Progenitor cell of endocrine pancreas (in vitro differentiated cells): Measurements from ENCODE around the gene MPPE1. TPM values are rescaled to one million over a fixed set of nuclear protein-coding genes. Genes with fewer than 3 reads are reported as not detected.
A peak's percentile ranks its signal among the peaks of the same experiment; 100 is the strongest.

Source experiments
- DNase-seq: peaks from one replicate; pipeline ENCODE4 v3.0.0; 2021; ENCODE audit warnings: low spot score; ENCODE audit not compliant: unreplicated experiment
- H3K27ac Mint-ChIP-seq: 2 replicates; pipeline ENCODE4 v1.8.0; 2021; ENCODE audit warnings: mild to moderate bottlenecking, moderate library complexity, mixed read lengths
- H3K27me3 Mint-ChIP-seq: 2 replicates; pipeline ENCODE4 v1.8.0; 2021; ENCODE audit warnings: mixed read lengths
- H3K36me3 Mint-ChIP-seq: 2 replicates; pipeline ENCODE4 v1.8.0; 2022; ENCODE audit warnings: mixed read lengths; ENCODE audit not compliant: insufficient read depth
- H3K4me1 Mint-ChIP-seq: 2 replicates; pipeline ENCODE4 v1.8.0; 2021; ENCODE audit warnings: low read depth, mixed read lengths
- H3K4me3 Mint-ChIP-seq: 2 replicates; pipeline ENCODE4 v1.8.0; 2021; ENCODE audit warnings: low read depth, mild to moderate bottlenecking, moderate library complexity, mixed read lengths
- H3K9me3 Mint-ChIP-seq: 2 replicates; pipeline ENCODE4 v1.8.0; 2021; ENCODE audit warnings: low read depth, mixed read lengths
- CTCF ChIP-seq: fragments of 200-600 bp; sonication (generic); IDR thresholded peaks from one replicate; pipeline ENCODE4 v1.5.0; 2021; ENCODE audit warnings: antibody characterized with exemption, mild to moderate bottlenecking; ENCODE audit not compliant: unreplicated experiment
- total RNA-seq: library from RNA; stranded (reverse); gene quantifications from 2 replicates; pipeline ENCODE4 v1.2.1, GENCODE V29; 2021

MPPE1 gene
- total RNA-seq, 1 donor from 2014 or later: 27.4 TPM

GRCh38 chr18:11872479-11873136 lies 35.5 kb downstream of the MPPE1 start:
- no peaks in the 10 kb centered on the region for H3K27me3 Mint-ChIP-seq
- peaks cover 10% of the 10 kb centered on the region for H3K36me3 Mint-ChIP-seq
- no peak overlapping the region for H3K27ac Mint-ChIP-seq
- H3K4me3 Mint-ChIP-seq: no peak overlapping the region
- H3K9me3 Mint-ChIP-seq: peaks cover 2% of the 10 kb centered on the region
- no peak for DNase-seq
- no peaks in the 10 kb centered on the region for H3K4me1 Mint-ChIP-seq
- peak; percentile 24 for TF ChIP-seq CTCF

GRCh38 chr18:11871501-11871900 lies 36.6 kb downstream of the MPPE1 start:
- H3K4me1 Mint-ChIP-seq: no peaks in the 10 kb centered on the region
- H3K27ac Mint-ChIP-seq: no peak overlapping the region
- DNase-seq: no peak
- H3K36me3 Mint-ChIP-seq: peaks cover 8% of the 10 kb centered on the region
- no peak overlapping the region for H3K4me3 Mint-ChIP-seq
- peaks cover 2% of the 10 kb centered on the region for H3K9me3 Mint-ChIP-seq
- no peaks in the 10 kb centered on the region for H3K27me3 Mint-ChIP-seq
- no peak for TF ChIP-seq CTCF

GRCh38 chr18:11868230-11868629 lies 39.9 kb downstream of the MPPE1 start:
- Mint-ChIP-seq H3K36me3 (no peaks in the 10 kb centered on the region), H3K27ac (no peak overlapping the region), H3K9me3 (no peaks in the 10 kb centered on the region), H3K4me1 (no peaks in the 10 kb centered on the region), H3K4me3 (no peak overlapping the region), H3K27me3 (no peaks in the 10 kb centered on the region)
- TF ChIP-seq CTCF: no peak
- DNase-seq: no peak

GRCh38 chr18:11866764-11867163 lies 41.4 kb downstream of the MPPE1 start:
- H3K36me3 Mint-ChIP-seq: no peaks in the 10 kb centered on the region
- H3K9me3 Mint-ChIP-seq: no peaks in the 10 kb centered on the region
- H3K4me3 Mint-ChIP-seq: no peak overlapping the region
- peaks cover 4% of the 10 kb centered on the region for H3K4me1 Mint-ChIP-seq
- TF ChIP-seq CTCF: no peak
- no peaks in the 10 kb centered on the region for H3K27me3 Mint-ChIP-seq
- no peak overlapping the region for H3K27ac Mint-ChIP-seq
- no peak for DNase-seq

- Mint-ChIP-seq H3K27me3 (no peaks in the 10 kb centered on the region), H3K9me3 (no peaks in the 10 kb centered on the region), H3K27ac (no peak overlapping the region), H3K4me1 (peaks cover 5% of the 10 kb centered on the region), H3K4me3 (no peak overlapping the region), H3K36me3 (no peaks in the 10 kb centered on the region)
- DNase-seq: no peak
- no peak for TF ChIP-seq CTCF
These were observed 41.8 kb downstream of the MPPE1 start for GRCh38 chr18:11866329-11866728.
